ENCODE data around the gene VSTM5. TPM values are rescaled to one million over a fixed set of nuclear protein-coding genes. Genes with fewer than 3 reads are reported as not detected.

The VSTM5 gene
- total and polyA plus RNA-seq, 2 of the 8 experiments (the other 6 are each of a cell fraction or from before 2014, with no cell fraction given), result 0.22 to 0.70 TPM

DNA sequence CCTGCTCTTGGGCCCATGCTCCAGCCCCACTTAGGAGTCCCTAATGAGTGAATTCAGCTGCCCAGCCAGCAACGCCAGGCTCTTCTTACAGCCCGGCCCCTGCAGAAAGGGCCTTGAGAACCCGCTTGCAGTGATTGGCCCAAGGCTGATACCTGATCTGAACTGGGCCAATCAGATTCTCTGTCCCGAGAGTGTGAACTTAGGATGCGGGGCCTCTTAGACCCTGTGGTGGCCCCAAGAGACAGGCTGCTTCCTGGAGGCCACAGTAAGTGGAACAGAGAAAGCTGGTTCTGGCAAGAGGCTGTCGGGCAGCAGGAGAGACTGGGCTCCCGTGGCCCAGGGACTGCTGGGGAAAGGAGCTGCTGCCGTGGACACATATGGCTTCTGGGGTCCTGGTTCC, 11.5 kb downstream of the VSTM5 start (continued):
- TF ChIP-seq, protein P1, sequence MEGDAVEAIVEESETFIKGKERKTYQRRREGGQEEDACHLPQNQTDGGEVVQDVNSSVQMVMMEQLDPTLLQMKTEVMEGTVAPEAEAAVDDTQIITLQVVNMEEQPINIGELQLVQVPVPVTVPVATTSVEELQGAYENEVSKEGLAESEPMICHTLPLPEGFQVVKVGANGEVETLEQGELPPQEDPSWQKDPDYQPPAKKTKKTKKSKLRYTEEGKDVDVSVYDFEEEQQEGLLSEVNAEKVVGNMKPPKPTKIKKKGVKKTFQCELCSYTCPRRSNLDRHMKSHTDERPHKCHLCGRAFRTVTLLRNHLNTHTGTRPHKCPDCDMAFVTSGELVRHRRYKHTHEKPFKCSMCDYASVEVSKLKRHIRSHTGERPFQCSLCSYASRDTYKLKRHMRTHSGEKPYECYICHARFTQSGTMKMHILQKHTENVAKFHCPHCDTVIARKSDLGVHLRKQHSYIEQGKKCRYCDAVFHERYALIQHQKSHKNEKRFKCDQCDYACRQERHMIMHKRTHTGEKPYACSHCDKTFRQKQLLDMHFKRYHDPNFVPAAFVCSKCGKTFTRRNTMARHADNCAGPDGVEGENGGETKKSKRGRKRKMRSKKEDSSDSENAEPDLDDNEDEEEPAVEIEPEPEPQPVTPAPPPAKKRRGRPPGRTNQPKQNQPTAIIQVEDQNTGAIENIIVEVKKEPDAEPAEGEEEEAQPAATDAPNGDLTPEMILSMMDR (IDR thresholded peaks at IDR 0.05; ENCODE audit: control extremely low read depth in 1 of 3, insufficient read depth in 1 of 3, low read depth in 1 of 3, low read length in 3 of 3), result no peak
- no peak for TF ChIP-seq SUZ12 (IDR thresholded peaks at IDR 0.05; ENCODE audit: low read length)
- no peak for TF ChIP-seq CTBP2 (IDR thresholded peaks at IDR 0.05; ENCODE audit: borderline replicate concordance, insufficient read depth, insufficient read length, low read length)
- no peak for TF ChIP-seq BCL11A (IDR thresholded peaks at IDR 0.05; ENCODE audit: low read depth in 2 of 2, low read length in 2 of 2)
